Uterus (tissue), 2 donors: ENCODE measurements around the gene DNAI1.

Experiments used
- CTCF ChIP-seq, 4 experiments: fragments of 200-600 bp in 2 of 4; fragments of 450-650 bp in 2 of 4; sonication (generic) in 2 of 4; IDR thresholded peaks; one replicate each; pipeline ENCODE4 v1.5.1; 2016 to 2019; ENCODE audit warnings: antibody characterized with exemption in 4 of 4, mild to moderate bottlenecking in 2 of 4, moderate library complexity in 1 of 4
- POLR2A ChIP-seq, 2 donors: fragments of 450-650 bp; IDR thresholded peaks; one replicate each; pipeline ENCODE4 v1.6.1; 2016; ENCODE audit warnings: antibody characterized with exemption in 2 of 2, mild to moderate bottlenecking in 1 of 2, moderate library complexity in 1 of 2

GRCh38 chr9:34568133-34568532, 109.5 kb downstream of the DNAI1 start:
- TF ChIP-seq CTCF (IDR thresholded peaks at IDR 0.05) (no peak), POLR2A (IDR thresholded peaks at IDR 0.05) (no peak)
